DND-41 (cell line): ENCODE measurements around the gene CUL4B.
"Not testable (repeated sequence)": the region's sequence is repeated elsewhere in the genome, so short reads cannot be mapped to it uniquely, and the experiment has no call there.

Experiments
- ATAC-seq: fragments of 200-7000 bp; cut with Tn5 transposase; 3 replicates; pipeline ENCODE4 v1.9.1; 2021; ENCODE audit warnings: low read depth; ENCODE audit not compliant: insufficient read depth
- DNase-seq: peaks from one replicate; pipeline ENCODE4 v3.0.0-alpha.2; 2020
- H2AFZ ChIP-seq: 2 replicates; pipeline ENCODE4 v1.6.0; 2012; ENCODE audit warnings: low read depth, low read length
- H3K27ac ChIP-seq: 2 replicates; pipeline ENCODE4 v1.5.1; 2012; ENCODE audit warnings: low read length, inconsistent platforms
- H3K27me3 ChIP-seq: fragments of 200-600 bp; sonication (generic); 2 replicates; pipeline ENCODE4 v1.6.0; 2012; ENCODE audit warnings: low read length, mild to moderate bottlenecking, inconsistent platforms; ENCODE audit not compliant: insufficient read depth, poor library complexity
- H3K36me3 ChIP-seq: 2 replicates; pipeline ENCODE4 v1.5.1; 2012; ENCODE audit warnings: low read length, inconsistent platforms; ENCODE audit not compliant: insufficient read depth
- H3K4me1 ChIP-seq: 2 replicates; pipeline ENCODE4 v1.5.1; 2012; ENCODE audit warnings: mild to moderate bottlenecking, low read length; ENCODE audit not compliant: insufficient read depth
- H3K4me2 ChIP-seq: 2 replicates; pipeline ENCODE4 v1.6.0; 2012; ENCODE audit warnings: mild to moderate bottlenecking, moderate library complexity, low read length, inconsistent platforms; ENCODE audit not compliant: insufficient read depth
- H3K4me3 ChIP-seq, 2 experiments: fragments of 200-600 bp in 1 of 2; shearing (Covaris generic) in 1 of 2; 2 replicates each; pipeline ENCODE4 v1.5.1; 2012 to 2016; ENCODE audit warnings: inconsistent platforms in 2 of 2, low read length in 2 of 2, mild to moderate bottlenecking in 2 of 2, low read depth in 1 of 2, moderate library complexity in 1 of 2
- H3K79me2 ChIP-seq: 2 replicates; pipeline ENCODE4 v1.6.0; 2012; ENCODE audit warnings: low read length, inconsistent platforms; ENCODE audit not compliant: insufficient read depth
- H3K9ac ChIP-seq: 2 replicates; pipeline ENCODE4 v1.6.0; 2012; ENCODE audit warnings: low read depth, mild to moderate bottlenecking, inconsistent platforms, low read length, moderate library complexity
- H3K9me3 ChIP-seq: 2 replicates; pipeline ENCODE4 v1.5.1; 2012; ENCODE audit warnings: low read length, moderate library complexity, mild to moderate bottlenecking, inconsistent platforms; ENCODE audit not compliant: insufficient read depth, severe bottlenecking
- H4K20me1 ChIP-seq: 2 replicates; pipeline ENCODE4 v1.6.0; 2012; ENCODE audit warnings: low read length; ENCODE audit not compliant: insufficient read depth
- CTCF ChIP-seq: IDR thresholded peaks from 2 replicates; pipeline ENCODE4 v1.5.1; 2012; ENCODE audit warnings: borderline replicate concordance, low read length, moderate library complexity, mild to moderate bottlenecking; ENCODE audit not compliant: poor library complexity, severe bottlenecking; ENCODE audit errors: extremely low read depth
- EZH2 ChIP-seq: IDR thresholded peaks from 3 replicates; pipeline ENCODE4 v1.6.1; 2012; ENCODE audit warnings: borderline replicate concordance, low read depth, mild to moderate bottlenecking, moderate library complexity, low read length, inconsistent platforms; ENCODE audit not compliant: severe bottlenecking

CUL4B gene

GRCh38 chrX:120504569-120504968 lies 56.2 kb downstream of the CUL4B start:
- Histone ChIP-seq H4K20me1 (no peaks in the 10 kb centered on the region), H3K9ac (no peak overlapping the region), H3K4me3 (no peak overlapping the region), H3K36me3 (no peaks in the 10 kb centered on the region), H3K79me2 (no peaks in the 10 kb centered on the region), H3K9me3 (no peaks in the 10 kb centered on the region), H3K4me1 (no peaks in the 10 kb centered on the region), H3K27ac (no peak overlapping the region), H2AFZ (no peak overlapping the region), H3K4me2 (no peak overlapping the region), H3K27me3 (no peaks in the 10 kb centered on the region)
- no peak for DNase-seq
- ATAC-seq: no peak
- TF ChIP-seq CTCF: no peak
- no peak for TF ChIP-seq EZH2

DNA sequence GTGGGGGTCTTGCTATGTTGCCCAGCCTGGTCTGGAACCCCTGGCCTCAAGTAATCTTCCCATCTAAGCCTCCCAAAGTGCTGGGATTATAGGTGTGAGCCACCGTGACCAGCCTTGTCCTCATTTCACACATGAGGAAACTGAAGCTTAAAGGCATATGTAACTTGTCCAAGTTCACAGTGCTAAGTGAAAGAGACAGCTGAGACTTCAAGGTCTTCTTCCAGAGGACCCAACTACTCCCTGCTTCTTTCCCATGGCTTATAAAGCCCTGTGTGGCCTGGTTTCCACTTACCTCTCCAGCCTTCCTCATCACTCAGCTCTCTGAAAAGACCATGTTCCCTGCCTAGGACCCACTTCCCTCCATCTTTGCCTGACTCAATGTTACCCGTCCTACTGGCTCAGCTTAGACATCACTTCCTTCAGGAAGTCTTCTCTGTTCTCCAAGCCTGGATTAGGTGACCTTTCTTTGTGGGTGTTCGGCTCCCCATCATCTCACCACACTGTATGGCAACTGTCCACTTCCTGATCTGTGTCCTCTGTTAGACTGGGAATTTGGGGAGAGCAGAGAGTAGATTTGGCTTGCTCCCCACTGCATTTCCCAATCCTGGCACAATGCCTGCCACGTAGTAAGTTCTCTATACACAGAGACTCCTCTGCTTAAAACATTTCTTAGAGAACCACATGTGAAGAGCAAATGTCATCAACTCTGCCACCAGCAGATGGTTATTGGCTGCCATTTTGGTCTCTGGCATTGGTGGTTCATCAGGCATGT lies 61.3 kb downstream of the CUL4B start:
- no peak overlapping the region for H3K4me2 ChIP-seq
- no peak overlapping the region for H3K9ac ChIP-seq
- H3K9me3 ChIP-seq: no peaks in the 10 kb centered on the region
- ATAC-seq (no peak), DNase-seq (no peak)
- H3K79me2 ChIP-seq: no peaks in the 10 kb centered on the region
- peak overlapping the region; percentile 17; the same call in 1 of the 2 replicates for H2AFZ ChIP-seq
- no peaks in the 10 kb centered on the region for H3K27me3 ChIP-seq
- H3K4me3 ChIP-seq: no peak overlapping the region
- no peaks in the 10 kb centered on the region for H3K36me3 ChIP-seq
- TF ChIP-seq CTCF (no peak), EZH2 (no peak)
- H4K20me1 ChIP-seq: no peaks in the 10 kb centered on the region
- no peak overlapping the region for H3K27ac ChIP-seq
- peaks cover 9% of the 10 kb centered on the region for H3K4me1 ChIP-seq

DNA sequence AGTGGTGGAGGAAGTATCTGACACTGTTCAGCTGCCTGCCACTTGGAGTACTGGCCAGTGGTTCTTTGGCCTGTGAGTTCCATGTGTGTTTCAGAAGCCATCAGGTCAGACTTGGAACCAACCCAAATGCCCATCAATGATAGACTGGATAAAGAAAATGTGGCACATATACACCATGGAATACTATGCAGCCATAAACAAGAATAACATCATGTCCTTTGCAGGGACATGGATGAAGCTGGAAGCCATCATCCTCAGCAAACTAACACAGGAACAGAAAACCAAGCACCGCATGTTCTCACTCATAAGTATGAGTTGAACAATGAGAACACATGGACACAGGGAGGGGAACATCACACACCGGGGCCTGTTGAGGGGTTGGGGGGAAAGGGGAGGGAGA lies 70.6 kb downstream of the CUL4B start:
- not testable (repeated sequence) for H4K20me1 ChIP-seq, H3K4me3 ChIP-seq, H2AFZ ChIP-seq, H3K4me1 ChIP-seq, H3K27me3 ChIP-seq, H3K9ac ChIP-seq, ATAC-seq, H3K79me2 ChIP-seq, H3K27ac ChIP-seq, DNase-seq, H3K9me3 ChIP-seq, H3K4me2 ChIP-seq, H3K36me3 ChIP-seq

- H3K9ac ChIP-seq: peak overlapping the region; percentile 74; the same call in 1 of the 2 replicates
- H3K9me3 ChIP-seq: no peaks in the 10 kb centered on the region
- H3K4me2 ChIP-seq: peak overlapping the region; percentile 75; the same call in 1 of the 2 replicates
- H3K27ac ChIP-seq: no peak overlapping the region
- TF ChIP-seq CTCF (no peak), EZH2 (no peak)
- no peaks in the 10 kb centered on the region for H3K79me2 ChIP-seq
- H2AFZ ChIP-seq: no peak overlapping the region
- H3K27me3 ChIP-seq: no peaks in the 10 kb centered on the region
- H4K20me1 ChIP-seq: no peaks in the 10 kb centered on the region
- H3K4me1 ChIP-seq: peaks cover 16% of the 10 kb centered on the region
- no peaks in the 10 kb centered on the region for H3K36me3 ChIP-seq
- no peak for ATAC-seq
- H3K4me3 ChIP-seq: no peak overlapping the region
- DNase-seq: no peak
Observed at GRCh38 chrX:120486786-120487185, 74.0 kb downstream of the CUL4B start.
